ENCODE results near the gene CCDC200. TPM values are rescaled to one million over a fixed set of nuclear protein-coding genes. Genes with fewer than 3 reads are reported as not detected.
A peak's percentile ranks its signal among the peaks of the same experiment; 100 is the strongest.
"Not testable (repeated sequence)": the region's sequence is repeated elsewhere in the genome, so short reads cannot be mapped to it uniquely, and the experiment has no call there.

The CCDC200 gene
- total and polyA plus RNA-seq, 2 donors from 2014 or later = not detected

DNA sequence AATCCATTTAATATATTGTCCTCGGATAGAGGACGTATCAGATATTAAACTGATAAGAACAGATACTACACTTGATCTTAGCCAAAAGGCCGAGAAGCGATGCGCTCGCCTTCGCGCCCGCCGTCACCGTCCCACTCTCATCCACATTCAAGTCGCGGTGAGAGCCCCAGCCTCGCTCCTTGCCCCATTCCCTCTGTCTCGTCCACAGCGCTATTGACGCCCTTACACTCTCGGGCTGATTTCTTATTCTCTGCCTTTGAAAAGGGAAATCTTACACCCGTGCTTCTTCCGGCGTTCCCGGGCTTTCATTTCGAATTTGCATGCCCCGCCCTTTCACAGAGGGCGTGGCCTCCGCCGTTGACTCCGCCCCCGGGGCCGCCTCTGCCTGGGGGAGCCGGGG is 5.5 kb upstream of the CCDC200 start, which contains the start of gene RNU2-1:
TSS of gene RNU2-1 (minus strand) at position 101 of the 400 bp plus-strand sequence.
- FAIRE-seq; H3K9ac ChIP-seq (ENCODE audit: low read length in 3 of 3); intact Hi-C loops (cut with DNase I); H3K4me3 ChIP-seq (ENCODE audit: low read length in 3 of 3); H3K27me3 ChIP-seq (ENCODE audit: control insufficient read depth, insufficient read depth, low read length); DNase-seq; H3K9me3 ChIP-seq (ENCODE audit: control insufficient read depth in 2 of 3, insufficient read depth in 1 of 3, low read length in 3 of 3); H3K27ac ChIP-seq (ENCODE audit: low read depth in 2 of 2, low read length in 2 of 2); H3K4me1 ChIP-seq (ENCODE audit: control insufficient read depth in 2 of 3, insufficient read depth in 2 of 3, low read depth in 1 of 3, low read length in 3 of 3); H3K36me3 ChIP-seq (ENCODE audit: control insufficient read depth in 2 of 3, insufficient read depth in 3 of 3, low read length in 3 of 3): not testable (repeated sequence)

DNA sequence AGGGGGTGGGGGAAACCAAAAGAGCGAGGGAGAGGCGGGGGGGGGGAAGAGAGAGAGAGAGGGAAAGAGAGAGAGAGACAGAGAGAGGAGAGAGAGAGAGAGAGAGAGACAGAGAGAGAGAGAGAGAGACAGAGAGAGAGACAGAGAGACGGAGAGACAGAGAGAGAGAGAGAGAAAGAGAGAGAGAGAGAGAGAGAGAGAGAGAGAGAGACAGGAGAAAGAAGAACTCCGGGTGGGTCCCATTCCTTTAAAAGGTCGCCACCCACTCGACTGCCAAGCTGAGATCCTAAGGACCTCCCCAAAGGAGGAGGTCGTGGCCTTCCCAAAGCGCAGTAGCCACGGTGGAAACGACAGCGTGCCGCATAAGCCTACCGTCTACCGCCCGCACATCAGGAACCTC is 4.8 kb upstream of the CCDC200 start:
- DNase-seq; H3K4me1 ChIP-seq (ENCODE audit: control insufficient read depth in 2 of 3, insufficient read depth in 2 of 3, low read depth in 1 of 3, low read length in 3 of 3); H3K4me3 ChIP-seq (ENCODE audit: low read length in 3 of 3); H3K36me3 ChIP-seq (ENCODE audit: control insufficient read depth in 2 of 3, insufficient read depth in 3 of 3, low read length in 3 of 3); H3K9me3 ChIP-seq (ENCODE audit: control insufficient read depth in 2 of 3, insufficient read depth in 1 of 3, low read length in 3 of 3); H3K27me3 ChIP-seq (ENCODE audit: control insufficient read depth, insufficient read depth, low read length); H3K9ac ChIP-seq (ENCODE audit: low read length in 3 of 3); H3K27ac ChIP-seq (ENCODE audit: low read depth in 2 of 2, low read length in 2 of 2); intact Hi-C loops (cut with DNase I); FAIRE-seq: not testable (repeated sequence)

DNA sequence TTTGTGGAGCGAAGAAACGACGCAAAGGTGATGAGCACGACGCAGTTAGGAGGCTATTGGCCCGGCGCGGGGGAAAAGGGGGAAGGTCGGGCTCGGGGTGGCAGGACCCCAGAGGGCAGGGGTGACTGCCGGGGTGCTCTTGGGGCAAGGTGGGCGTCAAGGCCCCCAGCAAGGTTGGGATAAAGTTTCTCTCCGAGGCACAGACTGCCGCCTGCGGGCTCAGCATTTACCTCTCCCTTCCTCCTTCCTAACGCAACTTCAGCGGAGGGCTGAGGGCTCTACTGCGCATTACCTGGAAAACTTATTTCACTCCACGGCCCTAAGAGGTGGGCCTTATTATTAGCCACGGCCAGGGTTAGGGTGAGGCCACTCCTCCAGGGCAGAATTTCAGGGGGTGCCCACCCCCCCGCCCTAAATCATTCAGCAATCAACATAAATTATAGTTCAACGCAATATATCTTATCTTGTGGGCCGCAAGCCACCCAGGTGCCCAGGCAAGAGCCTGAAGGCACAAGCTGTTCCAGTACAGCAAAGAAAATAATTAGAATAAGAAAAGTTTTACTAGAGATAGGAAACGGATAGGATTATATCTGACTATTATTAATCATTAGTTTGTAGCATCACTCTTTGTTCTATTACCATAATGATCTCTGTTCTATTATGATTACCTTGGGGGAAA is 3.7 kb upstream of the CCDC200 start:
- peak in 2 of 5 donors; percentile 62 to 94 for DNase-seq
- H3K4me3 ChIP-seq (ENCODE audit: low read length in 3 of 3); H3K27me3 ChIP-seq (ENCODE audit: control insufficient read depth, insufficient read depth, low read length); H3K9me3 ChIP-seq (ENCODE audit: control insufficient read depth in 2 of 3, insufficient read depth in 1 of 3, low read length in 3 of 3); H3K9ac ChIP-seq (ENCODE audit: low read length in 3 of 3); FAIRE-seq; intact Hi-C loops (cut with DNase I); H3K27ac ChIP-seq (ENCODE audit: low read depth in 2 of 2, low read length in 2 of 2); H3K36me3 ChIP-seq (ENCODE audit: control insufficient read depth in 2 of 3, insufficient read depth in 3 of 3, low read length in 3 of 3); H3K4me1 ChIP-seq (ENCODE audit: control insufficient read depth in 2 of 3, insufficient read depth in 2 of 3, low read depth in 1 of 3, low read length in 3 of 3): not testable (repeated sequence)

DNA sequence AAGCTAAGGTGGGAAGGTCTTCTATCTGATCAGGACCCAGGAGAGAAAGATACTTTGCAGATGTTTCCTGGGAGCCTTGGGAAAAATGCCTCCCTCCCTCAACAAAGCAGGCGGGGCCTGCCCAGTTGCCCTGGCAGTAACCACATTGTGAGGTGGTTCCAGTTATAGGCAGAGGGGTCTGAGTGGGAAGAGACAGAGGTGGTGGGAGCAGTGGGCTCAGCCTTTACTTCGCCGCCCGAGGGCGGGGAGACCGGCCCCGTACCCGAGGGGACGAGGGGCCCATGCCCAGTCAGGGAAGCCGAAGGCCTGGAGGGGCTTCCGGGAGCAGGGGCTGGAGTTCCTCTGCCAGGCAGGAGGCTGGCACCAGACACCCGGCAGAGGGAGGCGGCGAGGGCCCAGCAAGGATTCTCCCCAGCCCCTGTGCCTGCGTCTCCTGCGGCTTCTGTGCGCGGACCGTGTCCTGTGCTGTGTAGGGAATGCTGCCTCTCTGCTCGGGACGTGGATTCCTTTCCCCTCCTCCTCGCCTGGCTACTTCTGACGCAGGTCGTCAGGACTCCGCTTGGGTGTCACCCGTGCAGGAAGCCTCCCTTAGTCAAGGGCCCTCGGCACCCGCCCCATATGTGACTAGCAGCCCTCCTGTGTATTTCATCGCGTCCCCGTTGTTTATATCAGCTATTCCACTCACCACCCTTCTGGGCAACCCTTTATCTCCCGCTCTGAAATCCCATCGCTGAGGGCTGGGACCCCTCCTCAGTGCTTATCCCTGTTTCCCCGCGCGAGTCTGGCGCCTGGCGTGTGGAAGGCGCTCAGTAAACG is 3.0 kb upstream of the CCDC200 start:
- H3K9me3 ChIP-seq (ENCODE audit: control insufficient read depth in 2 of 3, insufficient read depth in 1 of 3, low read length in 3 of 3); intact Hi-C loops (cut with DNase I); H3K27me3 ChIP-seq (ENCODE audit: control insufficient read depth, insufficient read depth, low read length); H3K4me1 ChIP-seq (ENCODE audit: control insufficient read depth in 2 of 3, insufficient read depth in 2 of 3, low read depth in 1 of 3, low read length in 3 of 3); H3K27ac ChIP-seq (ENCODE audit: low read depth in 2 of 2, low read length in 2 of 2); FAIRE-seq; H3K9ac ChIP-seq (ENCODE audit: low read length in 3 of 3); H3K36me3 ChIP-seq (ENCODE audit: control insufficient read depth in 2 of 3, insufficient read depth in 3 of 3, low read length in 3 of 3): not testable (repeated sequence)
- H3K4me3 ChIP-seq (ENCODE audit: low read length in 3 of 3) = peak overlapping the region in 1 of 3 donors; percentile 30
- DNase-seq = peak in 1 of 5 donors; percentile 31

DNA sequence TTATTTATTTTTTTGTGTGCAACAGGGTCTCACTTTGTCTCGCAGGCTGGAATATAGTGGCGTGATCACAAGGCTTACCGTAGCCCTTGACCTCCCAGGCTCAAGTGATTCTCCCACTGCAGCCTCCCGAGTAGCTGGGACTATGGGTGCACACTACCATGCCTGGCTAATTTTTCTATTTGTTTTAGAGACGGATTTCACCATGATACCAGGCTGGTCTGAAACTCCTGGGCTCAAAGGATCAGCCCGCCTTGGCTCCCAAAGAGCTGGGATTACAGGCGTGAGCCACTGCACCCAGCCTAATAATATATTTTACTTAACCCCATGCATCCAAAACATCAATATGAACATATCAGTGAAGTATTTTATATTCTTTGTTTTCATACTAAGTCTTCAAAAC is 2.0 kb downstream of the CCDC200 start:
- TF ChIP-seq, protein P1, sequence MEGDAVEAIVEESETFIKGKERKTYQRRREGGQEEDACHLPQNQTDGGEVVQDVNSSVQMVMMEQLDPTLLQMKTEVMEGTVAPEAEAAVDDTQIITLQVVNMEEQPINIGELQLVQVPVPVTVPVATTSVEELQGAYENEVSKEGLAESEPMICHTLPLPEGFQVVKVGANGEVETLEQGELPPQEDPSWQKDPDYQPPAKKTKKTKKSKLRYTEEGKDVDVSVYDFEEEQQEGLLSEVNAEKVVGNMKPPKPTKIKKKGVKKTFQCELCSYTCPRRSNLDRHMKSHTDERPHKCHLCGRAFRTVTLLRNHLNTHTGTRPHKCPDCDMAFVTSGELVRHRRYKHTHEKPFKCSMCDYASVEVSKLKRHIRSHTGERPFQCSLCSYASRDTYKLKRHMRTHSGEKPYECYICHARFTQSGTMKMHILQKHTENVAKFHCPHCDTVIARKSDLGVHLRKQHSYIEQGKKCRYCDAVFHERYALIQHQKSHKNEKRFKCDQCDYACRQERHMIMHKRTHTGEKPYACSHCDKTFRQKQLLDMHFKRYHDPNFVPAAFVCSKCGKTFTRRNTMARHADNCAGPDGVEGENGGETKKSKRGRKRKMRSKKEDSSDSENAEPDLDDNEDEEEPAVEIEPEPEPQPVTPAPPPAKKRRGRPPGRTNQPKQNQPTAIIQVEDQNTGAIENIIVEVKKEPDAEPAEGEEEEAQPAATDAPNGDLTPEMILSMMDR (IDR thresholded peaks at IDR 0.05; ENCODE audit: borderline replicate concordance, extremely low read depth, insufficient read depth) = no peak

More for the DNA sequence above, 2.0 kb downstream of the CCDC200 start:
- FAIRE-seq = no peak
- Histone ChIP-seq H3K4me3 (ENCODE audit: low read length in 3 of 3) (no peak overlapping the region), H3K9ac (ENCODE audit: low read length in 3 of 3) (no peak overlapping the region), H3K36me3 (ENCODE audit: control insufficient read depth in 2 of 3, insufficient read depth in 3 of 3, low read length in 3 of 3) (peaks cover 0 to 19% (median 2%) of the 10 kb centered on the region in 3 donors), H3K9me3 (ENCODE audit: control insufficient read depth in 2 of 3, insufficient read depth in 1 of 3, low read length in 3 of 3) (no peaks in the 10 kb centered on the region), H3K27me3 (ENCODE audit: control insufficient read depth, insufficient read depth, low read length) (no peaks in the 10 kb centered on the region), H3K27ac (ENCODE audit: low read depth in 2 of 2, low read length in 2 of 2) (no peak overlapping the region), H3K4me1 (ENCODE audit: control insufficient read depth in 2 of 3, insufficient read depth in 2 of 3, low read depth in 1 of 3, low read length in 3 of 3) (no peaks in the 10 kb centered on the region)
- no peak for DNase-seq
- intact Hi-C loops (cut with DNase I) = no loop called here
